IPS DF 4.7 (cell line): ENCODE results near the gene SMAP1.

Experiments
- DNase-seq: peaks from one replicate; pipeline ENCODE4 v3.0.0-alpha.2; 2013; ENCODE audit warnings: low spot score; ENCODE audit errors: extremely low read depth

Gene SMAP1

DNA sequence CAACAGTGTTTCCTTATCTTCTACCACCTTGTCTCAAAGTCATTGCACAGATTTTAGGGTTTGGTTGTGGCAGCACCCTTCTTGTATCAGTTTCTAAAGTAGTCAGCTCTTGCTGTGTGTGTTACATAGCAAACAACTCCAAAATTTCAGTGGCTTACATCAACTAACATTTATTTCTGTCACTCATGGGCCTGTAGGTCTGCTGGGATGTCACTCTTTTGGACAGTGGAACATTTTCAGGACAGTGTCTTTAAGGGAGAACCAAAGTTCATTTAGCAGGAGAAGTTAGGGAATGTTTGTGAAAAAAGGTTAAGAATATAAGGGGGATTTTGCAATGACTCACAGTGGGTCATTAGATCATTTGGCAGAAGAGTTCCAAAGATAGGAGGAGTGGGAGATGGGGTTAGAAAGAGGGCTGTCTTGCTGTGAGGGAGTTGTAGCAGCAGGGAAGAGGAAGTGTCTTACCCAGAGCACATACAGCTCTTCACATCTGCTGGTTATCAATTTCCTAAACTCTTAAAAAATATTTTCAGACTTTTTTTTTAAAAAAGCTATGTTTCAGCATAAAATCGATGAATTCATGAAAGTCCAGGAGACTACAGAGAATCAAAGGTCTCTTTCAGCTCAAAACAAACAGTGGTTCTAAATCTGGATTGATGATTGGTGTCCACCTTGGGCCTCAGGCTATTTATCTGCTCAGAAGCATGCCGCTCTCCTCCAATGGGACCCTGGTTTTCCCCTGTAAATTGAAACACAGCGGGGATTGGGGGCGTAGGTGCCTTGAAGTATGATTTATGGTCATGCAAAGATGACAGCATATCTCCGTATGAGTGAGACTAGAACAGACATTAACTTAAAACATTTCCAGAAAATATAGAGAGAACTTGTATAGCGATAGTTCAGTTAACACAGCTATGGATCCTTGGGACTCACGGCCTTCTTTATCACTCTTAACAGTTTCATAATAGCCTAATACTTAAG is 171.9 kb downstream of the SMAP1 start:
- DNase-seq = no peak

GRCh38 chr6:70841112-70841511 is 173.4 kb downstream of the SMAP1 start:
- no peak for DNase-seq

GRCh38 chr6:70842541-70842940 is 174.9 kb downstream of the SMAP1 start:
- no peak for DNase-seq

GRCh38 chr6:70843328-70843918 is 175.7 kb downstream of the SMAP1 start:
- no peak for DNase-seq

- DNase-seq = no peak
Observed at GRCh38 chr6:70844301-70844700, 176.6 kb downstream of the SMAP1 start.

DNA sequence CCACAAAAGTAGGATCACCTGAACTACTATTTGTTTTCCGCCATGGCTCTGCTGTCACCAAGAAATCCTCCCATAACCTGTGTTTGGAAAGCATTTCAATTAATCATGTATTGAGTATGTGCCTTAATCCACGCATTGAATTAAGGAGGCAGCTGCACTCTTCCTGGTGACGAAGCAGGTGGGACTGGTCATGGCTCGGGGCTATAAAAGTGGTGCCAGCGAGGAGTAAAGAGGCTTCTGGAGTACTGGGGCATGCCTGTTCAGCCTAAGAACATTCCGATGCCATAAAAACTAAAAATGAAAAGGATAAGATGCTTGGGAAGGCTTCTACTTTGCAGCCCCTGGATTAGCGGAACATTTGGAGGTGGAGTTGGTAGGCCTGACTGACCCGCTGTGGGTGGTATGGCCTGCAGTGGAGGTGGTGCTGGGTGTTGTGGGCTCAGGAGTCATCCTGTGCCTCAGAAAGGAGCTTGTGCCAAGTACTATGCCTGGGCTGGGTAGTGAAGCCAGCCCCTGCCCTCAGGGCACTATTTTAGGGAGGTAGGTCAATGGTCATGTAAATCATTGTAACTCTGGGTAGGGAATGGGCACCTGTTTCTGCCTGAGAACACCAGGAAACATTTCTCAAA is 178.6 kb downstream of the SMAP1 start:
- DNase-seq = no peak

- no peak for DNase-seq
Observed at GRCh38 chr6:70847106-70848084, 179.7 kb downstream of the SMAP1 start.

GRCh38 chr6:70849348-70850069 is 181.8 kb downstream of the SMAP1 start:
- DNase-seq = no peak

GRCh38 chr6:70852667-70853246 is 185.1 kb downstream of the SMAP1 start:
- no peak for DNase-seq

- DNase-seq = no peak
Observed at GRCh38 chr6:70857387-70858077, 189.8 kb downstream of the SMAP1 start.

- DNase-seq = no peak
Observed at GRCh38 chr6:70860045-70860444, 192.4 kb downstream of the SMAP1 start.

- DNase-seq = no peak
Observed at GRCh38 chr6:70860920-70861319, 193.2 kb downstream of the SMAP1 start.

- no peak for DNase-seq
Observed at GRCh38 chr6:70863343-70863742, 195.7 kb downstream of the SMAP1 start.

DNA sequence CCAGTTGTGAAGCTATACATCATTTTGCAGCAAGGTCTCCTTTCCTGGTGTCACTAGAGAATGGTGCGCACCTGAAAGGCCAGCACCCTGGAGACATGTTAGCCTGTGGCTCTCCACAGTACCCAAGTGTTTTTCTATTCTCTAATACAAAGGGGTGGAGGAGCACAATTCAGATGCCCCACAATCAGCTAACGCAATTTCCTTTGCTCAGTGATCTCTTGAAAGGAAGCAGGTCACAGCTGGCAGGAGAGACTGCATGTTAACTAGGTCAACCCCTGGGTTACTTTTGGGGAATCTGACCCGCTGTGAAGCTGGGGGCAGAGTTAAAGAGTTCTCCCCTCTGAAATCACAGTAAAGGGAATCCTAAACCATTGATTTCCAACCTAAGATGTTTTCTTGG is 196.7 kb downstream of the SMAP1 start:
- no peak for DNase-seq

DNA sequence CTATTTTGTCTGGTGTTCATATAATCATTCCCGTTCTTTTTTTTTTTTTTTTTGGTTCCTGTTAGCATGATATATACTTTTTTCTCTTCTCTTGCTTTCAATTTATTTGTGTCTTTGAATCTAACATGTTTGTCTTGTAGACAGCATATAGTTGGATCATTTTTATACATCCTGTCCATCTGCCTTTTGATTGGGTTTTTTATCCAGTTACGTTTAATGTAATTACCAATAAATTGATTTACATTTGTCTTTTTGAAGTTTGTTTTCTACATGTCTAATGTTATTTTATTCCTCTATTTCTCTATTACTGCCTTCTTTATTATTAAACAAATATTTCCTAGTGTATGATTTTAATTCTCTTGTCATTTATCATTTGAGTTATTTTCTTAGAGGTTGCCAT is 204.8 kb downstream of the SMAP1 start:
- DNase-seq = no peak

- no peak for DNase-seq
Observed at GRCh38 chr6:70874181-70874913, 206.7 kb downstream of the SMAP1 start.

- DNase-seq = no peak
Observed at GRCh38 chr6:70879496-70879895, 211.8 kb downstream of the SMAP1 start.

DNA sequence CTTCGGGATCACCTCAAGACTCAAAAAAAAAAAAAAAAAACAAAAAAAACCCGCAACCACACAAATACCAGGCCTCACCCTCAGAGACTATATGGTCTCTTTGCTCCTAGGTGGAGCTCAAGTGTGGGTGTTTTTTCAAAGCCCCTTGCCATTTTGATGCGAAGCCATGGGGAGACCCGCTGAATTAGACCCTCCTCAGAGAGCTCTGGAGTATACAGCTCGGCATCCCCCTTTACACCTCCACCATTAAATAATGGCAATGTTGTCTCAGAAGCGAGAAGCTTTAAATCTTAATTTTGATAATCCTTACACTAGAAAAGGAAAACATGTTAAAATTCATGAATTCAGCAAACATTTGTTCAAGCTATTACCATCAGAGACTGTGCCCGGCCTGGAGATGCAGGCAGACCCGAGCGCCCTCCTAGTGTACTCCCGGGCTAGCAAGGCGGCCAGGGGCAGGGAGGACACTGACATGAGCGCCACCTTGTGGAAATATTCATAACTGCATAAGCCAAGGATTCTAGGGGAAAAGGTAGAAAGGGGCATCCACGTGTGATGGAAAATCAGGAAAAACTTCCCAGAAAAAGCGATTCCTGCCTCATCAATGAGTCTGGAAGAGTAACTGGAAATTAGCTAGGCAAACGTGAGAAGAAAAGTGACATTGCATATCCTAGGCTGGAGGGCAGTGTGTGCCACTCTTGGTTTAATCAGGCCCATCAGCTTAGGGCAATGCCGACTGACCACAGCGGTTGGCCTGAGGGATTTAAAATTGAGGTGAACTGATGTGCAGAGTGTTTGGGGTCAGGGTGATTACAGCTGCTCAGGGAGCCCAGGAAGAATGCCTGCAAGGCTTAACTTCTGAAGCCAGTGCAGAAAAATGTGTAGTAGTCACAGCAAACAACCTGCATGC is 216.6 kb downstream of the SMAP1 start:
- peak; percentile 68 for DNase-seq
